ENCODE results near the gene PFKP.

The PFKP gene

GRCh38 chr10:3173171-3173878 is 106.0 kb downstream of the PFKP start:
- no peak overlapping the region for H3K4me3 ChIP-seq (ENCODE audit: low read depth, low read length)
- TF ChIP-seq POLR2A (IDR thresholded peaks at IDR 0.05; ENCODE audit: extremely low read depth, insufficient read length) (no peak), MYC (IDR thresholded peaks at IDR 0.05; ENCODE audit: low read depth, low read length) (no peak), MAX (IDR thresholded peaks at IDR 0.05; ENCODE audit: low read depth, low read length) (no peak), CTCF (IDR thresholded peaks at IDR 0.05; ENCODE audit: low read depth, low read length) (no peak)
- peak; percentile 3 for DNase-seq (ENCODE audit: low read depth)

- H3K4me3 ChIP-seq (ENCODE audit: low read depth, low read length) = no peak overlapping the region
- DNase-seq (ENCODE audit: low read depth) = no peak
- TF ChIP-seq POLR2A (IDR thresholded peaks at IDR 0.05; ENCODE audit: extremely low read depth, insufficient read length) = no peak
- no peak for TF ChIP-seq MAX (IDR thresholded peaks at IDR 0.05; ENCODE audit: low read depth, low read length)
- no peak for TF ChIP-seq CTCF (IDR thresholded peaks at IDR 0.05; ENCODE audit: low read depth, low read length)
- no peak for TF ChIP-seq MYC (IDR thresholded peaks at IDR 0.05; ENCODE audit: low read depth, low read length)
Observed at GRCh38 chr10:3178042-3178441, 110.7 kb downstream of the PFKP start.

GRCh38 chr10:3179174-3179573 is 111.8 kb downstream of the PFKP start:
- no peak overlapping the region for H3K4me3 ChIP-seq (ENCODE audit: low read depth, low read length)
- no peak for TF ChIP-seq MAX (IDR thresholded peaks at IDR 0.05; ENCODE audit: low read depth, low read length)
- TF ChIP-seq MYC (IDR thresholded peaks at IDR 0.05; ENCODE audit: low read depth, low read length) = no peak
- TF ChIP-seq POLR2A (IDR thresholded peaks at IDR 0.05; ENCODE audit: extremely low read depth, insufficient read length) = no peak
- no peak for TF ChIP-seq CTCF (IDR thresholded peaks at IDR 0.05; ENCODE audit: low read depth, low read length)
- DNase-seq (ENCODE audit: low read depth) = no peak

GRCh38 chr10:3180355-3181025 is 113.1 kb downstream of the PFKP start:
- no peak for DNase-seq (ENCODE audit: low read depth)
- no peak for TF ChIP-seq POLR2A (IDR thresholded peaks at IDR 0.05; ENCODE audit: extremely low read depth, insufficient read length)
- TF ChIP-seq CTCF (IDR thresholded peaks at IDR 0.05; ENCODE audit: low read depth, low read length) = no peak
- TF ChIP-seq MYC (IDR thresholded peaks at IDR 0.05; ENCODE audit: low read depth, low read length) = no peak
- TF ChIP-seq MAX (IDR thresholded peaks at IDR 0.05; ENCODE audit: low read depth, low read length) = no peak
- no peak overlapping the region for H3K4me3 ChIP-seq (ENCODE audit: low read depth, low read length)

- no peak overlapping the region for H3K4me3 ChIP-seq (ENCODE audit: low read depth, low read length)
- no peak for DNase-seq (ENCODE audit: low read depth)
- TF ChIP-seq POLR2A (IDR thresholded peaks at IDR 0.05; ENCODE audit: extremely low read depth, insufficient read length) (no peak), MYC (IDR thresholded peaks at IDR 0.05; ENCODE audit: low read depth, low read length) (no peak), CTCF (IDR thresholded peaks at IDR 0.05; ENCODE audit: low read depth, low read length) (no peak), MAX (IDR thresholded peaks at IDR 0.05; ENCODE audit: low read depth, low read length) (no peak)
Observed at GRCh38 chr10:3185386-3185785, 118.0 kb downstream of the PFKP start.

All from NB4 (cell line).